K562 (cell line): ENCODE results near the gene MATR3. TPM values are rescaled to one million over a fixed set of nuclear protein-coding genes. Genes with fewer than 3 reads are reported as not detected.

Experiments
- ATAC-seq: fragments of 200-7000 bp; cut with Tn5 transposase; 3 replicates; pipeline ENCODE4 v1.9.1; 2020; ENCODE audit warnings: moderate library complexity
- BruUV-seq: library from RNA; stranded (reverse); fragments of 400-500 nt; replicated peaks from 2 replicates; lab custom pipeline; 2021; lab: Mats Ljungman, UMichigan
- CTCF ChIA-PET: fragments of 300-600 bp; formaldehyde crosslinking; extraction: SDS; loops from one replicate; lab custom pipeline; 2021; ENCODE audit warnings: low intra/inter-chr PET ratio; lab: Yijun Ruan, JAX
- POLR2A ChIA-PET: fragments of 300-600, 350-650 bp; sonication (Branson Sonifier 250); formaldehyde crosslinking; extraction: SDS; loops from one replicate; lab custom pipeline; 2021; ENCODE audit warnings: antibody characterized with exemption, inconsistent platforms; lab: Yijun Ruan, JAX
- DNase-seq, 4 experiments: peaks; one replicate each; pipeline versions ENCODE4 v3.0.0 to v3.0.0-alpha.2; 2011 to 2018; ENCODE audit warnings: low spot score in 3 of 4, mixed read lengths in 3 of 4; ENCODE audit errors: extremely low read depth in 1 of 4
- FAIRE-seq: peaks from 2 replicates; lab custom pipeline; 2011; peaks lifted over from hg19 to GRCh38; lab: Jason Lieb, UNC
- H2AFZ ChIP-seq: 2 replicates; pipeline ENCODE4 v1.6.0; 2011; ENCODE audit warnings: low read depth, low read length, control low read depth, inconsistent platforms
- H3K27ac ChIP-seq: fragments of 200-600 bp; 3 replicates; pipeline ENCODE4 v1.8.0; 2011; ENCODE audit warnings: low read depth, mild to moderate bottlenecking, control low read depth, inconsistent platforms, low read length, moderate library complexity, mixed read lengths; ENCODE audit errors: extremely low read depth
- H3K27me3 ChIP-seq, 2 experiments: fragments of 300-600 bp in 1 of 2; 2 replicates in 1 of 2; 3 replicates in 1 of 2; pipeline versions ENCODE4 v1.6.0 to v1.8.0; 2011; ENCODE audit warnings: inconsistent platforms in 2 of 2, low read length in 2 of 2, mild to moderate bottlenecking in 1 of 2, mixed read lengths in 1 of 2, moderate library complexity in 1 of 2; ENCODE audit not compliant: control insufficient read depth in 2 of 2, insufficient read depth in 2 of 2
- H3K36me3 ChIP-seq: fragments of 300-600 bp; 3 replicates; pipeline ENCODE4 v1.8.0; 2011; ENCODE audit warnings: mild to moderate bottlenecking, low read length, inconsistent platforms; ENCODE audit not compliant: control insufficient read depth, insufficient read depth
- H3K4me1 ChIP-seq, 2 experiments: fragments of 200-600 bp in 1 of 2; replicated peaks in 1 of 2; 2 replicates in 1 of 2; 3 replicates in 1 of 2; pipeline versions ENCODE4 v1.5.1 to v1.8.0; 2011; ENCODE audit warnings: inconsistent platforms in 2 of 2, low read length in 2 of 2, mild to moderate bottlenecking in 1 of 2, mixed read lengths in 1 of 2, moderate library complexity in 1 of 2; ENCODE audit not compliant: control insufficient read depth in 2 of 2, insufficient read depth in 2 of 2
- H3K4me2 ChIP-seq: 2 replicates; pipeline ENCODE4 v1.6.1; 2011; ENCODE audit warnings: low read length, control low read depth, inconsistent platforms, mixed read lengths; ENCODE audit not compliant: insufficient read depth
- H3K4me3 ChIP-seq: fragments of 200-600 bp; sonication (generic), shearing (Covaris generic); 2 replicates; pipeline ENCODE4 v1.5.1; 2016; ENCODE audit warnings: control low read depth, inconsistent platforms
- H3K79me2 ChIP-seq: fragments of 200-600 bp; 3 replicates; pipeline ENCODE4 v1.8.0; 2011; ENCODE audit warnings: low read length, inconsistent platforms; ENCODE audit not compliant: control insufficient read depth, insufficient read depth
- H3K9ac ChIP-seq, 2 experiments: 2 replicates each; pipeline versions ENCODE4 v1.6.0 to v1.6.1; 2011; ENCODE audit warnings: low read depth in 2 of 2, low read length in 2 of 2, control low read depth in 1 of 2, inconsistent platforms in 1 of 2, mild to moderate bottlenecking in 1 of 2, mixed read lengths in 1 of 2; ENCODE audit not compliant: insufficient read depth in 1 of 2
- H3K9me1 ChIP-seq: one replicate; pipeline ENCODE4 v1.6.0; 2011; ENCODE audit warnings: inconsistent platforms, mild to moderate bottlenecking, low read length, moderate library complexity; ENCODE audit not compliant: control insufficient read depth, insufficient read depth
- H3K9me3 ChIP-seq: replicated peaks from 2 replicates; pipeline ENCODE4 v1.5.1; 2011; ENCODE audit warnings: low read depth, low read length, inconsistent platforms; ENCODE audit not compliant: control insufficient read depth, insufficient read depth
- H4K20me1 ChIP-seq: replicated peaks from 2 replicates; pipeline ENCODE4 v1.6.1; 2011; ENCODE audit warnings: low read length, inconsistent platforms, mixed read lengths; ENCODE audit not compliant: control insufficient read depth, insufficient read depth
- CHD2 ChIP-seq: IDR thresholded peaks from 2 replicates; pipeline ENCODE4 v1.6.1; 2011; ENCODE audit warnings: low read depth, low read length
- EP300 ChIP-seq: IDR thresholded peaks from 2 replicates; pipeline ENCODE4 v1.6.1; 2012; ENCODE audit warnings: low read length, improper control_type of control experiment
- FOXK2 ChIP-seq, 2 experiments: fragments of 450-650 bp; IDR thresholded peaks in 1 of 2; conservative IDR thresholded peaks in 1 of 2; 2 replicates each; pipeline ENCODE4 v1.6.1; 2016; ENCODE audit warnings: low read depth in 2 of 2, mild to moderate bottlenecking in 1 of 2
- IRF9 ChIP-seq: fragments of 450-650 bp; IDR thresholded peaks from 2 replicates; pipeline ENCODE4 v1.6.1; 2016; ENCODE audit warnings: missing biosample characterization, missing genetic modification characterization
- L3MBTL2 ChIP-seq: fragments of 450-650 bp; IDR thresholded peaks from 2 replicates; pipeline ENCODE4 v1.6.1; 2016; ENCODE audit warnings: mild to moderate bottlenecking, moderate library complexity
- MAX ChIP-seq: sonication (generic); formaldehyde crosslinking; IDR thresholded peaks from 2 replicates; pipeline ENCODE4 v1.9.0; 2022; ENCODE audit warnings: mild to moderate bottlenecking, missing genetic modification reagents
- MXI1 ChIP-seq: IDR thresholded peaks from 2 replicates; pipeline ENCODE4 v1.6.1; 2011; ENCODE audit warnings: low read depth, mild to moderate bottlenecking, improper control_type of control experiment, low read length
- POLR2A ChIP-seq: fragments of 450-650 bp; conservative IDR thresholded peaks from 2 replicates; pipeline ENCODE4 v1.6.1; 2016
- USF1 ChIP-seq: sonication (generic); formaldehyde crosslinking; IDR thresholded peaks from 2 replicates; pipeline ENCODE4 v1.9.0; 2022; ENCODE audit warnings: mild to moderate bottlenecking, missing genetic modification reagents
- USF2 ChIP-seq: sonication (generic); formaldehyde crosslinking; IDR thresholded peaks from 2 replicates; pipeline ENCODE4 v1.5.0; 2020; ENCODE audit warnings: missing genetic modification reagents
- ZEB2 ChIP-seq: fragments of 450-650 bp; IDR thresholded peaks from 2 replicates; pipeline ENCODE4 v1.6.1; 2016
- WGBS: fragments of 100-300 bp; shearing (Covaris generic); methylation state at CpG from one replicate; pipeline ENCODE4 v1.1.6; 2016; ENCODE audit warnings: low coverage, mixed read lengths; ENCODE audit not compliant: insufficient coverage; ENCODE audit errors: missing lambda C conversion rate; 5-methylcytosine and 5-hydroxymethylcytosine counted together
- in situ Hi-C: fragments of 300-500 bp; cut with MboI; formaldehyde crosslinking; loops from 4 replicates; pipeline ENCODE4 v1.15.0; 2018; ENCODE audit warnings: inconsistent platforms, mixed read lengths
- intact Hi-C: fragments of 100-400 bp; cut with micrococcal nuclease; formaldehyde crosslinking; loops from 2 replicates; pipeline ENCODE4 v1.14.2; 2022
- polyA plus RNA-seq, 8 experiments: library from polyadenylated mRNA; depleted of rRNA in 4 of 8; stranded (reverse) in 5 of 8; unstranded in 3 of 8; fragments of >200 nt; fragmentation: Nextera tagmentation in 2 of 8; fragmentation: Illumina TruSeq in 1 of 8; extraction: Ambion mirVana in 2 of 8; extraction: Trizol in 1 of 8; gene quantifications; 2 replicates each; pipeline versions ENCODE4 v1.2.1 to v1.2.3, GENCODE V29; 2011 to 2014; ENCODE audit warnings: inconsistent platforms in 1 of 8, missing spikeins in 1 of 8
- total RNA-seq, 7 experiments: library from RNA; depleted of rRNA in 6 of 7; stranded (reverse); fragments of >200 nt in 6 of 7; fragmentation: Illumina TruSeq in 2 of 7; extraction: Trizol in 2 of 7; gene quantifications; 2 replicates each; pipeline versions ENCODE4 v1.2.1 to v1.2.3, GENCODE V29; 2011 to 2021; ENCODE audit warnings: low replicate concordance in 1 of 7

The MATR3 gene
- total and polyA plus RNA-seq, 9 of the 15 experiments (the other 6 are each of a cell fraction or from before 2014, with no cell fraction given), result 150 to 425 (median 263) TPM

- Histone ChIP-seq H3K9me1 (peaks cover 2% of the 10 kb centered on the region), H3K4me1 (peaks cover 12 to 55% of the 10 kb centered on the region in 2 experiments), H3K27me3 (no peaks in the 10 kb centered on the region), H4K20me1 (no peaks in the 10 kb centered on the region), H3K9me3 (no peaks in the 10 kb centered on the region), H3K79me2 (peaks cover 79% of the 10 kb centered on the region), H3K4me2 (peak overlapping the region; percentile 93), H3K27ac (peak overlapping the region; percentile 72), H3K4me3 (peak overlapping the region; percentile 72), H3K36me3 (peaks cover 54% of the 10 kb centered on the region), H2AFZ (no peak overlapping the region), H3K9ac (peak overlapping the region; percentile 89 to 93)
- POLR2A ChIA-PET, result interaction anchor here (0.6 to 3.2 kb wide), 7 partner anchors 11 to 144 kb away, joined by 3 to 38 read pairs (median 3); partner anchors contain the start of gene MATR3
- intact Hi-C loops, result no loop called here
- DNase-seq, result no peak
- no peak for FAIRE-seq
- no peak for TF ChIP-seq CHD2
- ATAC-seq, result no peak
- WGBS, result 3% methylated on average over 4 of the region's 4 CpGs
- CTCF ChIA-PET, result no interaction called here
- no TSS peak for BruUV-seq
- in situ Hi-C loops, result no loop called here
Observed at GRCh38 chr5:139275536-139275935, 18.0 kb upstream of the MATR3 start.

- Histone ChIP-seq H3K79me2 (peaks cover 84% of the 10 kb centered on the region), H4K20me1 (no peaks in the 10 kb centered on the region), H3K9me3 (no peaks in the 10 kb centered on the region), H3K4me1 (peaks cover 13 to 53% of the 10 kb centered on the region in 2 experiments), H3K27ac (peak overlapping the region; percentile 72; the same call in 2 of the 3 replicates), H2AFZ (no peak overlapping the region), H3K27me3 (no peaks in the 10 kb centered on the region), H3K9me1 (peaks cover 2% of the 10 kb centered on the region), H3K4me3 (peak overlapping the region; percentile 72), H3K4me2 (peak overlapping the region; percentile 93), H3K36me3 (peaks cover 59% of the 10 kb centered on the region), H3K9ac (peak overlapping the region; percentile 89 to 93)
- ChIA-PET CTCF (no interaction called here), POLR2A (interaction anchor here (0.9 to 3.2 kb wide), 7 partner anchors 10 to 76 kb away, joined by 3 to 38 read pairs (median 3); partner anchors contain the start of genes MATR3 and PAIP2)
- in situ Hi-C loops (no loop called here), intact Hi-C loops (no loop called here)
- TSS peak; percentile 40 for BruUV-seq
- FAIRE-seq, result no peak
- ATAC-seq, result peak; percentile 27
- DNase-seq, result peak; percentile 20 to 58 (median 30)
- WGBS, result 0% methylated on average over 3 of the region's 3 CpGs
- TF ChIP-seq L3MBTL2 (peak; percentile 58), USF1 (peak; percentile 68), FOXK2 (conservative IDR thresholded peaks at IDR 0.05 in 1 of 2, IDR thresholded peaks at IDR 0.05 in 1 of 2; ENCODE audit: low read depth in 2 of 2) (peak; percentile 47 to 58; a peak in 2 of 4 replicates), ZEB2 (no peak), USF2 (CRISPR knock-in tag) (peak; percentile 53), POLR2A (peak; percentile 48; the same call in 1 of the 2 replicates), EP300 (no peak), IRF9 (tag) (no peak), MXI1 (peak; percentile 79; the same call in 1 of the 2 replicates), MAX (CRISPR knock-in tag) (peak; percentile 72)
Observed at GRCh38 chr5:139275956-139276355, 17.6 kb upstream of the MATR3 start.
